HL-60/S4 treated with phorbol 12-myristate 13-acetate at 8.2 ng/mL for 4 days and 3 days (cell line): Measurements from ENCODE around the gene NHERF2.

Experiments used
- in situ Hi-C: fragments of 300-500 bp; cut with MboI; formaldehyde crosslinking; loops from 2 replicates; pipeline ENCODE4 v1.15.0; 2022; ENCODE audit warnings: low sequenced_read_pairs

The NHERF2 gene

DNA sequence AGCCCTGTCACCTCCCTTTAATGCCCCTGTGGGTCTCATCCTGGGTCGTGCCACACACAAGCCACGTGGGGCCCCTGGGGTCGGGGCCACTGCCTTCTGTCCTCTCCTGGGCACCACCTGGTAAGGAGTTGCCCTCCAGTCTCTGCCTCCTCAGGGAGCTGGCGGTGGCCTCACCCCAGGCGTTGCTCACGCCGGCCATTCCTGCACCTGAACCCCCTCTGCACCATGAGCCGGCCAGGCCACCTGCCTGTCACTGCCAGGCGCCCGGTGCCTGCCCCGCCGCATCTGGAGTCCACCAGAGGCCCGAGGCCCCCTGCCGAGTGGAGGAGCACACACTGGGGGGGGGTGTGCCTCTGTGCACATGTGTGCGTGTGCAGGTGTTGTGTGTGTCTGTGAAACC lies 10.4 kb downstream of the NHERF2 start:
- in situ Hi-C loops = no loop called here

DNA sequence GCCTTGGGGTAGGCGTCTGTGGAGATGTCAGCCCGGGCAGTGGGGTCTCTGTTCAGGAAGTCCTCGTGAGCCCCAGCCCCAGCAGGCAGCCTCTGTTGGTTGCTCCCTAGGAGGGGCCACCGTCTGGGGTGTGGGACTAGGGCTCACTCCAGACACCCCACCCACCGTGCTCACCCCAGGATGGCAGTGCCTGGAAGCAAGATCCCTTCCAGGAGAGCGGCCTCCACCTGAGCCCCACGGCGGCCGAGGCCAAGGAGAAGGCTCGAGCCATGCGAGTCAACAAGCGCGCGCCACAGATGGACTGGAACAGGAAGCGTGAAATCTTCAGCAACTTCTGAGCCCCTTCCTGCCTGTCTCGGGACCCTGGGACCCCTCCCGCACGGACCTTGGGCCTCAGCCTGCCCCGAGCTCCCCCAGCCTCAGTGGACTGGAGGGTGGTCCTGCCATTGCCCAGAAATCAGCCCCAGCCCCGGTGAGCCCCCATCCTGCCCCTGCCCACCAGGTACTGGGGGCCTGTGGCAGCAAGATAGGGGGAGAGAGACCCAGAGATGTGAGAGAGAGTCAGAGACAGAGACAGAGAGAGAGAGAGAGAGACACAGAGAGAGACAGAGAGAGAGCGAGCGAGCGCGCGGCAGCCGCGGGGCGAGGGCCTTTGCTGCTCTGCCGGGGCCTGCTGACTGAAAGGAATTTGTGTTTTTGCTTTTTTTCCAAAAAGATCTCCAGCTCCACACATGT lies 11.1 kb downstream of the NHERF2 start:
- in situ Hi-C loops = no loop called here

DNA sequence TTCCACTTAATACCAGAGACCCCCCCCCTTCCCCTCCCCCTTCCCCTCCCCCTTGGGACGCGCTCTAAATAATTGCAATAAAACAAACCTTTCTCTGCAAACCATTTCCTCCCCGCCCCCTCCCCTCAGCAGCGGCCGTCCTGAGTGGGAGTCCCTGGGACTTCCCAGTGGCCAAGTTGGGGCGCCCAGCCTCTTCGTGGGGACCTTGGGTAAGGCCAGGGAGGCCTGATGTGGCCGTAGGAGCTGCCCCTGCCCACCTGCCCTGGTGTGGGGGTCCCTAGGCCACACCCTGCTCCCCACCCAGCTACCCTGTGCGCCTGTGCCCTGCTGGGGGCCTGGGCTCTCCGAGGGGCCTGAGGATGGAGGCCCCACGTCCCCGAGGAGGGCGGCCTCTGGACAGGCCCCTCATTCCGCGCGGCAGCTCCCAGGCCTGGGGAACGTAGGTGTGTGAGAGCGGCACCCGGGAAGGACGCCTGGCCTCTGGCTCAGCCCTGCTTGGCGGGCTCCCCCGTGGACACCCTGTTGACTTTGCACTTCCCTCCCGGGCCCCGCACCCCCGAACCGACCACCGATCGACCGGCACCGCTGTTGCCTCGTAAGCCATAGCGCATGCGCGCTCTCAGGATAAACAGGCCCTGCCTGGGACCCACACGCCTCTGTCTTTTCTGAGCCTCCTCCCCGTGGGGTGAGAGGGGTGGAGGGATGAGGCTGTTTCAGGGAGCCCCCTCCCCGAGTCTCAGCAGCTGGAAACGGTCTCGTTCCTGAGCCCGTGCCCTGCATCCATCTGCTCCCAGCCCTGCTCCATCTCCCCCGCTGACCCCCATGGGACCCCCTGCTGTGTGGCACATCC lies 11.9 kb downstream of the NHERF2 start:
- in situ Hi-C loops = no loop called here

DNA sequence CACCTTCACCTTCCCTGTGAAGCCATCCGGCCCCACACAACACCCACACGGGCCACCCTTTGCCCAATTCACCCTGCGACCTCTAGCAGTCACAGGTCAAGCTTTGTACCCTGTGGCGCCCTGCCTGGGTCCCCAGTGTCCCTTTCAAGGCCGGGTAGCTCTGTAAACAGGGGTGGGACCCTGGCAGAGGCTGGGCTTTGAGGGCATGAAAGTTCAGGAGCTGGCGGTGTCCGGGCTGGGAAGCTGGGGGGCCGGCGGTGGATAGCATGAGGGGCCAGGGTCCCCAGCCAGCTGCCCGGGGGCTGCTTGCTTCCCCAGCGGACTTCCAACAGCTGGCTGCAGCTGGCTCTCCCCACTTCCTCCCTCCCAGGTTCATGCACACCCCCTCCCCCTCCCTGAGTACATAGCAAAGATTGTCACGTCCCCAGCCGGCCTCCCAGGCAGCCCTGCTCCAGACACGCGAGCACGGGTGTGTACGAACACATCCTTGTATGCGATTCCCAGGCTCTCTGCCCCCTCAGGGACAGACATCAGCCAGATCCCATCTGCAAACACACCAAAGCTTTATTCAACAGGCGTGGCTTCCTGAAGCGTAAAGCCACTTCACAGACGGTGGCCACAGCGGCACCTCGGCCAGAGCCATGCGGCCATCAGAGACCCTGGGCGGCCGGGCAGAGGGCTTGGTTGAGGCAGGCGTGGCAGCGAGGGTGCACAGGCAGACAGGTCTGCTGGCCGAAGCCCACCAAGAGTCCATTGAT lies 12.8 kb downstream of the NHERF2 start:
- in situ Hi-C loops = no loop called here

DNA sequence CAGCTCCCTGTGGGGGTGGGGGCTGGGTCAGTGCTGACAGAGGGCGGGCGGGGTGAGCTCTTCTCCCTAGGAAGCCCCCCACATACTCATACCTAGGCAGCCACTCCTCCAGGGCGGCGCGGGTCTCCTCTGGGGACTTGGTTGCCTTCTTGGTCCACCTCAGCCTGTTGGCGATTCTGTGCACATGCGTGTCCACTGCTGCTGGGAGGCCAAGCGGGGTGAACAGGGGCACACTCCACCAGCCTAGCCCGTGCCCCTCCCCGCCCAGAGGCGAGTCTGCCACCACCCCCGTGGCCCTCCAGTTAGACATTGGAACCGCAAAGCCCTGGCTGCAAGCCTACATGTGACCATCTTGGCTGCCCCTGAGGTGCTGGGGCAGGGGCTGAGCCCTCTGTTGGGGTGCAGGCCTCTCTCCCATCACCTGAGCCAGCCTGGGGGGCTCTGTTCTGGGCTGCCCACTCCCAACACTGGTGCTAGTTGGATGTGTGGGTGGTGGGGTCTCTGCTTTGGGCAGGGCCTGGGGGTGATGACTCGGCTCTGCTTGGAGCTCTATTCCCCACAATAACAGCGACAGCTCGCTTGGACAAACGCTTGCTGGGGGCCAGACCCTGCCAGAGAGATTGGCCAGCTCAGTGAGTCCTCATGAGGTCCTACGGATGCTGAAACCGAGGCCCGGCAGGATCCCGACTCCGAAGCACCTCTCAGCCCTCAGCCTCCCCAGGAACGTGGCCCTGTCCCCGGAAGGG lies 13.5 kb downstream of the NHERF2 start:
- in situ Hi-C loops = no loop called here

GRCh38 chr16:2040787-2041522 lies 14.3 kb downstream of the NHERF2 start:
- in situ Hi-C loops = no loop called here

DNA sequence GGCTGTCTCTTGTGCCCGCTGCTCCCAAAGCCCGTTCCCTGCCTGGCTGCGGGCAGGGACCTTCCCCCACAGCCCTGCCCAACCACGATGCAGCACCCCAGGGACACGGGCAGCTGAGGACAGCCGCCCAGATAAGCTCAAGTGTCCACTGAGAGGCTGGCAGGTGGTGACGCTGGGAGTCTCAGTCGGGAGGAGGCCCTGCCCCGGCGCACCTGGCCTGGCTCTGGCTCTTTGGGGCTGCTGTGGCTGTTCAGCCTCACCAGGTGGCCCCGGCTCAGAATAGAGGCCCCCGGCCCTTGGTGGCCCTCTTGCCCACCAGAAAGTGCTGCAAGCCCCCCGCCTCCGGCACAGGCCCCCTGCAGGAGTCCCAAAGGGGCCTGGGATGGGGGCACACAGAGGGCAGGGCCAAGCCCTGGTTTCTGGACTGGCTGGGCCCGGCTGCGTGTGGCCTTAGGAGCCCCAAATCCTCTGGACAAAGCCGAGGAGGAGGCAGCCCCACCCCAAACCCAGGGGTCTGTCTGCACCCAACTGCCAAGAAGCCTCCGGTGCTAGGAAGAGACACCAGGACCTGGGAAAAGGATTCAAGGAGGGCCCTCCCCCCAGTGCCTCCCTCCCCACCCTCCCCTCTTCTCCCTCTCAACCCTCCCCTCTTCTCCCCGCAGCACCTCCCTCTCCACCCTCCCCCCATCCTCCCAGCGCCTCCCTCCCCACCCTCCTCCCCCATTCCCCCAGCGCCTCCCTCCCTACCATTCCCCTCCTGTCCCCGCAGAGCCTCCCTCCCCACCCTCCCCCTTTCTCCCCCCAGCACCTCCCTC lies 15.7 kb downstream of the NHERF2 start:
- in situ Hi-C loops = no loop called here

- in situ Hi-C loops = no loop called here
Measured at GRCh38 chr16:2042986-2043666, 16.4 kb downstream of the NHERF2 start.

GRCh38 chr16:2043667-2044451 lies 17.2 kb downstream of the NHERF2 start:
- in situ Hi-C loops = no loop called here

DNA sequence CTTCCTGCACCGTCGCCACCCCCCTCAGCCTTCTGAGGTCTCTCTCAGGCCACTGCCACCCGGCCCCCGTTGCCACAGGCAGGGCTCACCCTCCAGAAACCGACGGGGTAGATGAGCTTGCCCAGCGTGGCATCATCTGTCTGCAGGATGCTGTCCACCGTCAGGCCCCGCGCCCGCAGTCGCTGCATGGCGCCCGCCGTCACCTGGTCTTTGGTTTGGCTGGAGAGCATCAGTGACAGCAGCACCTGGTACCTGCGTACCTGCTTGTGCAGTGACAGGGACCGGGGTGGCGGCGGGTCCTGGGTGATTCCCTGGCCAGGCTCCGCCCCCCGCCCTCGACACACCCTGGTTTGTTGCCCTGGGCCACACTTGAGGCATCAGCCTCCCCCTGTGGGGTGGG lies 17.8 kb downstream of the NHERF2 start:
- in situ Hi-C loops = no loop called here

- in situ Hi-C loops = no loop called here
Measured at GRCh38 chr16:2045965-2046892, 19.5 kb downstream of the NHERF2 start.

DNA sequence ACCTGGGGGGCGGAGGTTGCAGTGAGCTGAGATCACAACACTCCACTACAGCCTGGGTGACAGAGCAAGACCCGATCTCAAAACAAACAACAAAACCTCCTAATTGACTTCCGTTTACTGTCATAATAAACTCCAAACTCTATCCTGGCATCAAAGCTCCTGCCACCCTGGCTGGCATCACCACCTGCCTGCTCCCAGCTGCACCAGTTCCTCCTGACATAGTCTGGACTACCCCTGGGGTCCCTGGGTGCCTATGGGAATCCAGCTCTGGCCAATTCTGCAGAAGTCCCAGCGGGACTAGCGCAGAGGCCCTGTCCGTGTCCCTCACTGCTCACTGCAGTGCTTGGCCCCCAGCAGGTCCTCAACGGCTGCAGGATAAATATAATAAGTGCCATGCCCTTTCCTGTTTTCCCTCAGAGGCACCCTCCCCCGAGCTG lies 20.2 kb downstream of the NHERF2 start:
- in situ Hi-C loops = no loop called here

- in situ Hi-C loops = no loop called here
Measured at GRCh38 chr16:2047330-2048115, 20.8 kb downstream of the NHERF2 start, which contains the start of the genes NTHL1 and TSC2. NTHL1 (minus strand) TSS chr16:2047834; CDS start chr16:2047823, 11 bp downstream. TSC2 (plus strand) TSS chr16:2047985; CDS start chr16:2048616, 631 bp downstream.

- in situ Hi-C loops = no loop called here
Measured at GRCh38 chr16:2048116-2048543, 21.4 kb downstream of the NHERF2 start.

DNA sequence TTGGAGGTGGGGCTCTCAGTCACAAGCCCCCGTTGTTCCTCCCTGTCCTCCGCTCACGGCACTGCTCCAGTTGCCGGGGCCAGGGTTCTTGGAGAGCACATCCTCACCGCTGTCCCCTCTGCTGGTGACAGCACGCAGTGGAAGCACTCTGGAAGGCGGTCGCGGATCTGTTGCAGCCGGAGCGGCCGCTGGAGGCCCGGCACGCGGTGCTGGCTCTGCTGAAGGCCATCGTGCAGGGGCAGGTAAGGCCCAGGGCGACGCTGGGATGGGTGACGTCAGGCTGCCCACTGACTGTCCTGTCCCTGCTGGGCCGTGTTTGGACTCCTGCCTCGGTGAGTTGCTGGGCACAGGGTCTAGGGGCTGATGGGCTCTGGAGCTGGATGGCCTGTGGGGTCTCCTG lies 26.5 kb downstream of the NHERF2 start:
- in situ Hi-C loops = no loop called here

GRCh38 chr16:2053897-2054296 lies 27.2 kb downstream of the NHERF2 start:
- in situ Hi-C loops = no loop called here
